GM12878 (cell line): Measurements from ENCODE around the gene ZNF267. TPM values are rescaled to one million over a fixed set of nuclear protein-coding genes. Genes with fewer than 3 reads are reported as not detected.

ENCODE experiments used
- ATAC-seq: fragments of 200-7000 bp; cut with Tn5 transposase; 3 replicates; pipeline ENCODE4 v1.9.1; 2020; ENCODE audit warnings: mild to moderate bottlenecking, moderate library complexity
- BruUV-seq: library from RNA; stranded (reverse); fragments of 400-500 nt; replicated peaks from 2 replicates; lab custom pipeline; 2021; lab: Mats Ljungman, UMichigan
- CTCF ChIA-PET: fragments of 300-600 bp; sonication (Branson Sonifier 250); formaldehyde crosslinking; extraction: SDS; loops from one replicate; lab custom pipeline; 2021; ENCODE audit warnings: inconsistent platforms; lab: Yijun Ruan, JAX
- POLR2A ChIA-PET: fragments of 350-600 bp; formaldehyde crosslinking; extraction: SDS; loops from one replicate; lab custom pipeline; 2021; ENCODE audit warnings: inconsistent platforms; lab: Charles Lee
- RAD21 ChIA-PET: fragments of 300-600 bp; sonication (Branson Sonifier 250); formaldehyde crosslinking; loops from one replicate; lab custom pipeline; 2023; ENCODE audit warnings: antibody characterized with exemption; ENCODE audit not compliant: unreplicated experiment; lab: Charles Lee
- SMC1A ChIA-PET: fragments of 300-600 bp; sonication (Branson Sonifier 250); formaldehyde crosslinking; loops from one replicate; lab custom pipeline; 2023; ENCODE audit not compliant: unreplicated experiment, uncharacterized antibody; lab: Charles Lee
- DNase-seq: peaks from one replicate; pipeline ENCODE4 v3.0.0-alpha.2; 2011; ENCODE audit warnings: low read depth, low spot score
- FAIRE-seq: peaks from 3 replicates; lab custom pipeline; 2011; peaks lifted over from hg19 to GRCh38; lab: Jason Lieb, UNC
- H2AFZ ChIP-seq: 2 replicates; pipeline ENCODE4 v1.6.0; 2011; ENCODE audit warnings: low read depth, low read length, control low read depth; ENCODE audit not compliant: control insufficient read depth
- H3K27ac ChIP-seq: 2 replicates; pipeline ENCODE4 v1.5.1; 2011; ENCODE audit warnings: control low read depth; ENCODE audit not compliant: control insufficient read depth, insufficient read depth
- H3K27me3 ChIP-seq, 2 experiments: replicated peaks in 1 of 2; 2 replicates each; pipeline versions ENCODE4 v1.6.0 to v1.6.1; 2011; ENCODE audit warnings: low read length in 1 of 2; ENCODE audit not compliant: control insufficient read depth in 2 of 2, insufficient read depth in 2 of 2
- H3K36me3 ChIP-seq, 2 experiments: 2 replicates each; pipeline ENCODE4 v1.5.1; 2011; ENCODE audit warnings: low read length in 1 of 2; ENCODE audit not compliant: control insufficient read depth in 2 of 2, insufficient read depth in 2 of 2
- H3K4me1 ChIP-seq: 2 replicates; pipeline ENCODE4 v1.6.1; 2011; ENCODE audit warnings: mild to moderate bottlenecking, low read length, moderate library complexity, mixed read lengths; ENCODE audit not compliant: control insufficient read depth, insufficient read depth
- H3K4me2 ChIP-seq: 2 replicates; pipeline ENCODE4 v1.6.0; 2011; ENCODE audit warnings: control low read depth; ENCODE audit not compliant: control insufficient read depth, insufficient read depth
- H3K4me3 ChIP-seq: fragments of 200-600 bp; sonication (generic); 2 replicates; pipeline ENCODE4 v1.5.1; 2016
- H3K79me2 ChIP-seq: 2 replicates; pipeline ENCODE4 v1.6.0; 2011; ENCODE audit warnings: low read length; ENCODE audit not compliant: control insufficient read depth, insufficient read depth
- H3K9ac ChIP-seq: 2 replicates; pipeline ENCODE4 v1.8.0; 2011; ENCODE audit warnings: low read length, control low read depth, mixed read lengths; ENCODE audit not compliant: control insufficient read depth, insufficient read depth
- H3K9me3 ChIP-seq: replicated peaks from 3 replicates; pipeline ENCODE4 v1.5.1; 2011; ENCODE audit warnings: mild to moderate bottlenecking, low read length; ENCODE audit not compliant: control insufficient read depth, insufficient read depth
- H4K20me1 ChIP-seq: 2 replicates; pipeline ENCODE4 v1.6.0; 2011; ENCODE audit not compliant: control insufficient read depth, insufficient read depth
- ATF7 ChIP-seq: fragments of 450-650 bp; IDR thresholded peaks from 2 replicates; pipeline ENCODE4 v1.6.1; 2016; ENCODE audit warnings: low read depth, mild to moderate bottlenecking
- BACH1 ChIP-seq: fragments of 450-650 bp; IDR thresholded peaks from 2 replicates; pipeline ENCODE4 v1.6.1; 2017; ENCODE audit warnings: mild to moderate bottlenecking, borderline replicate concordance
- GABPA ChIP-seq: IDR thresholded peaks from 2 replicates; pipeline ENCODE4 v1.6.1; 2014; ENCODE audit warnings: antibody characterized with exemption, low read depth, mild to moderate bottlenecking, inconsistent platforms
- IRF4 ChIP-seq: IDR thresholded peaks from 2 replicates; pipeline ENCODE4 v1.6.1; 2011; ENCODE audit warnings: low read depth, low read length
- NR2F1 ChIP-seq: fragments of 450-650 bp; conservative IDR thresholded peaks from 2 replicates; pipeline ENCODE4 v1.6.1; 2017; ENCODE audit warnings: mild to moderate bottlenecking
- WGBS: methylation state at CpG from one replicate; pipeline ENCODE4 v1.1.6; 2016; ENCODE audit warnings: low lambda C conversion rate; ENCODE audit not compliant: insufficient replicate concordance, insufficient coverage; ENCODE audit errors: missing lambda C conversion rate; 5-methylcytosine and 5-hydroxymethylcytosine counted together
- in situ Hi-C: fragments of 300-500 bp; cut with MboI; formaldehyde crosslinking; loops from 9 replicates; pipeline ENCODE4 v1.14.3; 2018; ENCODE audit warnings: mixed read lengths
- intact Hi-C: fragments of 100-400 bp; cut with micrococcal nuclease; formaldehyde crosslinking; loops from one replicate; pipeline ENCODE4 v1.14.2; 2022; ENCODE audit not compliant: unreplicated experiment
- polyA plus RNA-seq, 11 experiments: library from polyadenylated mRNA; depleted of rRNA in 4 of 11; unstranded in 6 of 11; stranded (reverse) in 5 of 11; fragments of >200 nt; fragmentation: Nextera tagmentation in 4 of 11; fragmentation: Illumina TruSeq in 1 of 11; extraction: Ambion mirVana in 4 of 11; extraction: Trizol in 1 of 11; gene quantifications; 1 replicate in 1 of 11; 2 replicates in 10 of 11; pipeline versions ENCODE4 v1.2.1 to v1.2.3, GENCODE V29; 2011 to 2016; ENCODE audit warnings: inconsistent platforms in 2 of 11, missing spikeins in 2 of 11, low read depth in 1 of 11
- total RNA-seq, 4 experiments: library from RNA; depleted of rRNA in 3 of 4; stranded (reverse); fragments of >200 nt in 3 of 4; fragmentation: Illumina TruSeq in 1 of 4; extraction: Trizol in 1 of 4; gene quantifications; 2 replicates each; pipeline versions ENCODE4 v1.2.1 to v1.2.3, GENCODE V29; 2013 to 2021
- TF ChIP-seq, protein P1 (sequence below): fragments of 450-650 bp; IDR thresholded peaks from 2 replicates; pipeline ENCODE4 v1.6.1; 2017; ENCODE audit warnings: mild to moderate bottlenecking
- TF ChIP-seq, protein P2 (sequence below): IDR thresholded peaks from 2 replicates; pipeline ENCODE4 v1.6.1; 2011; ENCODE audit warnings: borderline replicate concordance, low read depth, mild to moderate bottlenecking, moderate library complexity, mixed read lengths, low read length; ENCODE audit not compliant: insufficient read depth; ENCODE audit errors: extremely low read length
- TF ChIP-seq, protein P3 (sequence below): fragments of 450-650 bp; IDR thresholded peaks from 2 replicates; pipeline ENCODE4 v1.6.1; 2017; ENCODE audit warnings: mild to moderate bottlenecking, moderate library complexity
- TF ChIP-seq, protein P4 (sequence below): fragments of 450-650 bp; IDR thresholded peaks from 2 replicates; pipeline ENCODE4 v1.6.1; 2017; ENCODE audit warnings: low read depth, mild to moderate bottlenecking, moderate library complexity
- TF ChIP-seq, protein P5 (sequence below): fragments of 450-650 bp; IDR thresholded peaks from 2 replicates; pipeline ENCODE4 v1.6.1; 2017; ENCODE audit warnings: mild to moderate bottlenecking, moderate library complexity

The ZNF267 gene
- total and polyA plus RNA-seq, 10 of the 15 experiments (the other 5 are each of a cell fraction or from before 2014, with no cell fraction given) = 16.3 to 54.6 (median 29.6) TPM

DNA sequence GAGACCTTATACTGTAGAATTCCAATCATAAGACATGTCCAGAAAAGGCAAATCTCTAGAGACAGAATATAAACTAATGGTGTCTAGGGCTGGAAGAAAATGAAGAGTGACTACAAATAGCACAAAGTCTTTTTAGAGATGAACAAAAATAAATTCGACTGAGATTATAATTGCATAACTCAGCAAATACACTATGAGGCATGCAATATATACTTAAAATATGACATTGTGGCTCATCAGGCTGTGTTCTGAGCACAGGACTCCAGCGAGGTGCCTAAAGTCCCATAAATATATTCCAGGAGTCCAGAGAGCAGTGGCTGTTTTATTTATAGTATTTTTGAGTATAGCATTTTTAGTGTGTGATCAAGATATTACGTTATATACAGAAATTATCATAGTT lies 13.1 kb upstream of the ZNF267 start:
- Histone ChIP-seq H3K4me1 (no peaks in the 10 kb centered on the region), H3K4me3 (no peak overlapping the region), H3K27me3 (peaks cover 0 to 7% of the 10 kb centered on the region in 2 experiments; a peak in 1 of 4 replicates), H3K79me2 (no peaks in the 10 kb centered on the region), H3K9me3 (no peaks in the 10 kb centered on the region), H3K4me2 (no peak overlapping the region), H2AFZ (no peak overlapping the region), H3K9ac (no peak overlapping the region), H3K36me3 (no peaks in the 10 kb centered on the region), H4K20me1 (no peaks in the 10 kb centered on the region), H3K27ac (no peak overlapping the region)
- in situ Hi-C loops = no loop called here
- ChIA-PET CTCF (interaction anchor here (2.1 to 6.0 kb wide), 3 partner anchors 9 to 404 kb away, joined by 4 to 92 read pairs (median 7); partner anchors contain the start of gene ZNF267), RAD21 (interaction anchor here (0.9 kb wide), 1 partner anchor 17 kb away, joined by 3 read pairs; no protein-coding TSS in a partner anchor), POLR2A (no interaction called here), SMC1A (no interaction called here)
- no peak for DNase-seq
- WGBS = 23% methylated on average over 3 of the region's 3 CpGs
- FAIRE-seq = no peak
- ATAC-seq = no peak
- intact Hi-C loops = no loop called here
- BruUV-seq = no TSS peak
- TF ChIP-seq GABPA = no peak
- no peak for TF ChIP-seq IRF4
- TF ChIP-seq, protein P1, sequence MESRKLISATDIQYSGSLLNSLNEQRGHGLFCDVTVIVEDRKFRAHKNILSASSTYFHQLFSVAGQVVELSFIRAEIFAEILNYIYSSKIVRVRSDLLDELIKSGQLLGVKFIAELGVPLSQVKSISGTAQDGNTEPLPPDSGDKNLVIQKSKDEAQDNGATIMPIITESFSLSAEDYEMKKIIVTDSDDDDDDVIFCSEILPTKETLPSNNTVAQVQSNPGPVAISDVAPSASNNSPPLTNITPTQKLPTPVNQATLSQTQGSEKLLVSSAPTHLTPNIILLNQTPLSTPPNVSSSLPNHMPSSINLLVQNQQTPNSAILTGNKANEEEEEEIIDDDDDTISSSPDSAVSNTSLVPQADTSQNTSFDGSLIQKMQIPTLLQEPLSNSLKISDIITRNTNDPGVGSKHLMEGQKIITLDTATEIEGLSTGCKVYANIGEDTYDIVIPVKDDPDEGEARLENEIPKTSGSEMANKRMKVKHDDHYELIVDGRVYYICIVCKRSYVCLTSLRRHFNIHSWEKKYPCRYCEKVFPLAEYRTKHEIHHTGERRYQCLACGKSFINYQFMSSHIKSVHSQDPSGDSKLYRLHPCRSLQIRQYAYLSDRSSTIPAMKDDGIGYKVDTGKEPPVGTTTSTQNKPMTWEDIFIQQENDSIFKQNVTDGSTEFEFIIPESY = no peak
- TF ChIP-seq, protein P2, sequence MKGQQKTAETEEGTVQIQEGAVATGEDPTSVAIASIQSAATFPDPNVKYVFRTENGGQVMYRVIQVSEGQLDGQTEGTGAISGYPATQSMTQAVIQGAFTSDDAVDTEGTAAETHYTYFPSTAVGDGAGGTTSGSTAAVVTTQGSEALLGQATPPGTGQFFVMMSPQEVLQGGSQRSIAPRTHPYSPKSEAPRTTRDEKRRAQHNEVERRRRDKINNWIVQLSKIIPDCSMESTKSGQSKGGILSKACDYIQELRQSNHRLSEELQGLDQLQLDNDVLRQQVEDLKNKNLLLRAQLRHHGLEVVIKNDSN = no peak
- TF ChIP-seq ATF7 = no peak
- TF ChIP-seq, protein P3, sequence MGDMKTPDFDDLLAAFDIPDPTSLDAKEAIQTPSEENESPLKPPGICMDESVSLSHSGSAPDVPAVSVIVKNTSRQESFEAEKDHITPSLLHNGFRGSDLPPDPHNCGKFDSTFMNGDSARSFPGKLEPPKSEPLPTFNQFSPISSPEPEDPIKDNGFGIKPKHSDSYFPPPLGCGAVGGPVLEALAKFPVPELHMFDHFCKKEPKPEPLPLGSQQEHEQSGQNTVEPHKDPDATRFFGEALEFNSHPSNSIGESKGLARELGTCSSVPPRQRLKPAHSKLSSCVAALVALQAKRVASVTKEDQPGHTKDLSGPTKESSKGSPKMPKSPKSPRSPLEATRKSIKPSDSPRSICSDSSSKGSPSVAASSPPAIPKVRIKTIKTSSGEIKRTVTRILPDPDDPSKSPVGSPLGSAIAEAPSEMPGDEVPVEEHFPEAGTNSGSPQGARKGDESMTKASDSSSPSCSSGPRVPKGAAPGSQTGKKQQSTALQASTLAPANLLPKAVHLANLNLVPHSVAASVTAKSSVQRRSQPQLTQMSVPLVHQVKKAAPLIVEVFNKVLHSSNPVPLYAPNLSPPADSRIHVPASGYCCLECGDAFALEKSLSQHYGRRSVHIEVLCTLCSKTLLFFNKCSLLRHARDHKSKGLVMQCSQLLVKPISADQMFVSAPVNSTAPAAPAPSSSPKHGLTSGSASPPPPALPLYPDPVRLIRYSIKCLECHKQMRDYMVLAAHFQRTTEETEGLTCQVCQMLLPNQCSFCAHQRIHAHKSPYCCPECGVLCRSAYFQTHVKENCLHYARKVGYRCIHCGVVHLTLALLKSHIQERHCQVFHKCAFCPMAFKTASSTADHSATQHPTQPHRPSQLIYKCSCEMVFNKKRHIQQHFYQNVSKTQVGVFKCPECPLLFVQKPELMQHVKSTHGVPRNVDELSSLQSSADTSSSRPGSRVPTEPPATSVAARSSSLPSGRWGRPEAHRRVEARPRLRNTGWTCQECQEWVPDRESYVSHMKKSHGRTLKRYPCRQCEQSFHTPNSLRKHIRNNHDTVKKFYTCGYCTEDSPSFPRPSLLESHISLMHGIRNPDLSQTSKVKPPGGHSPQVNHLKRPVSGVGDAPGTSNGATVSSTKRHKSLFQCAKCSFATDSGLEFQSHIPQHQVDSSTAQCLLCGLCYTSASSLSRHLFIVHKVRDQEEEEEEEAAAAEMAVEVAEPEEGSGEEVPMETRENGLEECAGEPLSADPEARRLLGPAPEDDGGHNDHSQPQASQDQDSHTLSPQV = no peak
- TF ChIP-seq, protein P4, sequence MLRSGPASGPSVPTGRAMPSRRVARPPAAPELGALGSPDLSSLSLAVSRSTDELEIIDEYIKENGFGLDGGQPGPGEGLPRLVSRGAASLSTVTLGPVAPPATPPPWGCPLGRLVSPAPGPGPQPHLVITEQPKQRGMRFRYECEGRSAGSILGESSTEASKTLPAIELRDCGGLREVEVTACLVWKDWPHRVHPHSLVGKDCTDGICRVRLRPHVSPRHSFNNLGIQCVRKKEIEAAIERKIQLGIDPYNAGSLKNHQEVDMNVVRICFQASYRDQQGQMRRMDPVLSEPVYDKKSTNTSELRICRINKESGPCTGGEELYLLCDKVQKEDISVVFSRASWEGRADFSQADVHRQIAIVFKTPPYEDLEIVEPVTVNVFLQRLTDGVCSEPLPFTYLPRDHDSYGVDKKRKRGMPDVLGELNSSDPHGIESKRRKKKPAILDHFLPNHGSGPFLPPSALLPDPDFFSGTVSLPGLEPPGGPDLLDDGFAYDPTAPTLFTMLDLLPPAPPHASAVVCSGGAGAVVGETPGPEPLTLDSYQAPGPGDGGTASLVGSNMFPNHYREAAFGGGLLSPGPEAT = no peak
- no peak for TF ChIP-seq BACH1
- no peak for TF ChIP-seq NR2F1
- TF ChIP-seq, protein P5, sequence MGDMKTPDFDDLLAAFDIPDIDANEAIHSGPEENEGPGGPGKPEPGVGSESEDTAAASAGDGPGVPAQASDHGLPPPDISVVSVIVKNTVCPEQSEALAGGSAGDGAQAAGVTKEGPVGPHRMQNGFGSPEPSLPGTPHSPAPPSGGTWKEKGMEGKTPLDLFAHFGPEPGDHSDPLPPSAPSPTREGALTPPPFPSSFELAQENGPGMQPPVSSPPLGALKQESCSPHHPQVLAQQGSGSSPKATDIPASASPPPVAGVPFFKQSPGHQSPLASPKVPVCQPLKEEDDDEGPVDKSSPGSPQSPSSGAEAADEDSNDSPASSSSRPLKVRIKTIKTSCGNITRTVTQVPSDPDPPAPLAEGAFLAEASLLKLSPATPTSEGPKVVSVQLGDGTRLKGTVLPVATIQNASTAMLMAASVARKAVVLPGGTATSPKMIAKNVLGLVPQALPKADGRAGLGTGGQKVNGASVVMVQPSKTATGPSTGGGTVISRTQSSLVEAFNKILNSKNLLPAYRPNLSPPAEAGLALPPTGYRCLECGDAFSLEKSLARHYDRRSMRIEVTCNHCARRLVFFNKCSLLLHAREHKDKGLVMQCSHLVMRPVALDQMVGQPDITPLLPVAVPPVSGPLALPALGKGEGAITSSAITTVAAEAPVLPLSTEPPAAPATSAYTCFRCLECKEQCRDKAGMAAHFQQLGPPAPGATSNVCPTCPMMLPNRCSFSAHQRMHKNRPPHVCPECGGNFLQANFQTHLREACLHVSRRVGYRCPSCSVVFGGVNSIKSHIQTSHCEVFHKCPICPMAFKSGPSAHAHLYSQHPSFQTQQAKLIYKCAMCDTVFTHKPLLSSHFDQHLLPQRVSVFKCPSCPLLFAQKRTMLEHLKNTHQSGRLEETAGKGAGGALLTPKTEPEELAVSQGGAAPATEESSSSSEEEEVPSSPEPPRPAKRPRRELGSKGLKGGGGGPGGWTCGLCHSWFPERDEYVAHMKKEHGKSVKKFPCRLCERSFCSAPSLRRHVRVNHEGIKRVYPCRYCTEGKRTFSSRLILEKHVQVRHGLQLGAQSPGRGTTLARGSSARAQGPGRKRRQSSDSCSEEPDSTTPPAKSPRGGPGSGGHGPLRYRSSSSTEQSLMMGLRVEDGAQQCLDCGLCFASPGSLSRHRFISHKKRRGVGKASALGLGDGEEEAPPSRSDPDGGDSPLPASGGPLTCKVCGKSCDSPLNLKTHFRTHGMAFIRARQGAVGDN = no peak
